HCT116 (cell line): ENCODE results near the gene LNP1.

Experiments used
- ATF3 ChIP-seq: IDR thresholded peaks from 2 replicates; pipeline ENCODE4 v1.6.1; 2012
- CTCF ChIP-seq, 3 experiments: fragments of 200-600 bp in 1 of 3; sonication (generic) in 1 of 3; IDR thresholded peaks in 2 of 3; conservative IDR thresholded peaks in 1 of 3; 2 replicates each; pipeline ENCODE4 v1.5.1; 2012 to 2017; ENCODE audit warnings: low read depth in 2 of 3, low read length in 2 of 3, antibody characterized with exemption in 1 of 3, borderline replicate concordance in 1 of 3, control low read depth in 1 of 3, mild to moderate bottlenecking in 1 of 3, mixed read lengths in 1 of 3, mixed run types in 1 of 3, moderate library complexity in 1 of 3; ENCODE audit not compliant: insufficient read depth in 1 of 3
- JUND ChIP-seq: IDR thresholded peaks from 2 replicates; pipeline ENCODE4 v1.6.1; 2012
- MAX ChIP-seq: IDR thresholded peaks from 2 replicates; pipeline ENCODE4 v1.6.1; 2012
- POLR2A ChIP-seq: IDR thresholded peaks from 2 replicates; pipeline ENCODE4 v1.7.0; 2011; ENCODE audit warnings: borderline replicate concordance; ENCODE audit not compliant: insufficient read depth, insufficient read length; ENCODE audit errors: extremely low read depth
- POLR2AphosphoS5 ChIP-seq: IDR thresholded peaks from 2 replicates; pipeline ENCODE4 v1.6.1; 2011; ENCODE audit warnings: mild to moderate bottlenecking, low read depth, low read length, moderate library complexity
- RAD21 ChIP-seq: IDR thresholded peaks from 2 replicates; pipeline ENCODE4 v1.6.1; 2012; ENCODE audit warnings: low read depth, mild to moderate bottlenecking
- SIN3A ChIP-seq: IDR thresholded peaks from 2 replicates; pipeline ENCODE4 v1.6.1; 2012; ENCODE audit warnings: low read depth
- ZNF274 ChIP-seq: fragments of 200-500 bp; sonication (Bioruptor generic); IDR thresholded peaks from 2 replicates; pipeline ENCODE4 v1.6.1; 2014; ENCODE audit warnings: mild to moderate bottlenecking, low read depth, low read length, inconsistent platforms

GRCh38 chr3:100359035-100359434, 42.3 kb upstream of the LNP1 start:
- TF ChIP-seq POLR2AphosphoS5 (no peak), POLR2A (no peak), JUND (no peak), ZNF274 (no peak), CTCF (IDR thresholded peaks at IDR 0.05 in 2 of 3, conservative IDR thresholded peaks at IDR 0.05 in 1 of 3; ENCODE audit: borderline replicate concordance in 1 of 3, insufficient read depth in 1 of 3, low read depth in 2 of 3, low read length in 2 of 3) (no peak), MAX (no peak), ATF3 (no peak), RAD21 (no peak), SIN3A (no peak)
